Lower leg skin (tissue), 4 donors: Measurements from ENCODE around the gene SCMH1. TPM values are rescaled to one million over a fixed set of nuclear protein-coding genes. Genes with fewer than 3 reads are reported as not detected.
"Not testable (repeated sequence)": the region's sequence is repeated elsewhere in the genome, so short reads cannot be mapped to it uniquely, and the experiment has no call there.

Experiments used
- DNase-seq, 2 donors: peaks; one replicate each; pipeline ENCODE4 v3.0.0-alpha.2; 2019; ENCODE audit warnings: low spot score in 2 of 2
- H3K4me3 ChIP-seq: fragments of 200-600 bp; sonication (generic); 2 replicates; pipeline ENCODE4 v1.5.1; 2017; ENCODE audit warnings: mild to moderate bottlenecking, low read depth; ENCODE audit not compliant: poor library complexity, severe bottlenecking
- POLR2A ChIP-seq, 2 donors: fragments of 450-650 bp; IDR thresholded peaks; one replicate each; pipeline ENCODE4 v1.6.1; 2016 to 2017; ENCODE audit warnings: antibody characterized with exemption in 2 of 2, mild to moderate bottlenecking in 1 of 2, moderate library complexity in 1 of 2
- WGBS, 2 donors: methylation state at CpG; one replicate each; pipeline ENCODE4 v1.1.5; 2018; 5-methylcytosine and 5-hydroxymethylcytosine counted together
- intact Hi-C: fragments of 100-400 bp; cut with DNase I; formaldehyde crosslinking; loops from one replicate; pipeline ENCODE4 v1.15.0; 2023; ENCODE audit warnings: low total_unique reads
- total RNA-seq, 4 donors: library from RNA; depleted of rRNA; stranded (reverse); fragments of >200 nt; gene quantifications; one replicate each; pipeline ENCODE4 v1.1.0, GENCODE V29; 2016
- TF ChIP-seq, protein P1 (sequence below), 3 donors: fragments of 450-650 bp; IDR thresholded peaks; one replicate each; pipeline ENCODE4 v1.5.1; 2016; ENCODE audit warnings: antibody characterized with exemption in 3 of 3, mild to moderate bottlenecking in 3 of 3, moderate library complexity in 2 of 3

SCMH1 gene
- total RNA-seq, 4 donors from 2014 or later, result 8.9 to 30.9 (median 21.8) TPM

DNA sequence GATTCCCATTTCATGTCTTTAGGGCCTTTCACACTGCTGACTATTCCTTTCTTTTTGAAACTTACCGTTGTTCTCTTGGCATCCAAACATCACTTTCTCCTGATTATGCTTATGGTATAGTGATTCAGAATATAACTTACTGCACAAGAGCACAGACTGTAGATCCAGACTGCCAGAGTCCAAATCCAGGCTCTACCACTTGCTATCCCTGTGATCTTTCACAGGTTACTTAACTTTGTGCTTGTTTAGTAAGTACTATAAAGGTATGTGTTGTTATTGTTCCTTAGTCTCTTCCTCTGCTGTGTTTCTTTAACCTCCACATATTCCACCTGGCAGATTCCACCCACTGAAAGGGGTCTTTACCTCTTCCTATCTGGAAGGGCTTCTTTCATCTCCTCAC is 8.4 kb downstream of the SCMH1 start:
- TF ChIP-seq, protein P1, sequence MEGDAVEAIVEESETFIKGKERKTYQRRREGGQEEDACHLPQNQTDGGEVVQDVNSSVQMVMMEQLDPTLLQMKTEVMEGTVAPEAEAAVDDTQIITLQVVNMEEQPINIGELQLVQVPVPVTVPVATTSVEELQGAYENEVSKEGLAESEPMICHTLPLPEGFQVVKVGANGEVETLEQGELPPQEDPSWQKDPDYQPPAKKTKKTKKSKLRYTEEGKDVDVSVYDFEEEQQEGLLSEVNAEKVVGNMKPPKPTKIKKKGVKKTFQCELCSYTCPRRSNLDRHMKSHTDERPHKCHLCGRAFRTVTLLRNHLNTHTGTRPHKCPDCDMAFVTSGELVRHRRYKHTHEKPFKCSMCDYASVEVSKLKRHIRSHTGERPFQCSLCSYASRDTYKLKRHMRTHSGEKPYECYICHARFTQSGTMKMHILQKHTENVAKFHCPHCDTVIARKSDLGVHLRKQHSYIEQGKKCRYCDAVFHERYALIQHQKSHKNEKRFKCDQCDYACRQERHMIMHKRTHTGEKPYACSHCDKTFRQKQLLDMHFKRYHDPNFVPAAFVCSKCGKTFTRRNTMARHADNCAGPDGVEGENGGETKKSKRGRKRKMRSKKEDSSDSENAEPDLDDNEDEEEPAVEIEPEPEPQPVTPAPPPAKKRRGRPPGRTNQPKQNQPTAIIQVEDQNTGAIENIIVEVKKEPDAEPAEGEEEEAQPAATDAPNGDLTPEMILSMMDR (IDR thresholded peaks at IDR 0.05), result no peak
- TF ChIP-seq POLR2A (IDR thresholded peaks at IDR 0.05), result no peak
- intact Hi-C loops, result no loop called here
- no peak overlapping the region for H3K4me3 ChIP-seq
- DNase-seq, result no peak
- 57 to 71% methylated on average over 1 of the region's 1 CpG for WGBS, 2 donors

DNA sequence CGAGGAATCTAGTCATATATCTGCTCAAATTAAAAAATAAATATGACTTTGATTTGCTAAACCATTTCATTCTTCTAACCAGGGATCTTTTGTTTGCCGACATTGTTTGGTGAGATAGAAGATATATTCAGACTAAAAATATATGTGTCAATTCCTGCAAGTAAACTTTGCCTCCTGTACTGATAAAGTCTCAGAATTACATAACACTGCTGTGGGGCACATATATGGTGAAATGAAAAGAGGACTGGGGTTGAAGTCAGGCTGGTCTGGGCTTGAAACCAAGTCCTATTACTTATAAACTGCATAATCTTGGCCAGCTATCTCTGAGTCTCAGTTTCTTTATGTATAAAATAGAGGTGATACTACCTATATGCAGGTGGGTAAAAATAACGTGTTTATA is 9.8 kb downstream of the SCMH1 start:
- WGBS, 2 donors, result 55 to 60% methylated on average over 3 of the region's 3 CpGs
- DNase-seq, result no peak
- intact Hi-C loops, result no loop called here
- H3K4me3 ChIP-seq, result no peak overlapping the region
- TF ChIP-seq POLR2A (IDR thresholded peaks at IDR 0.05), result no peak
- TF ChIP-seq, protein P1 (IDR thresholded peaks at IDR 0.05), result no peak

DNA sequence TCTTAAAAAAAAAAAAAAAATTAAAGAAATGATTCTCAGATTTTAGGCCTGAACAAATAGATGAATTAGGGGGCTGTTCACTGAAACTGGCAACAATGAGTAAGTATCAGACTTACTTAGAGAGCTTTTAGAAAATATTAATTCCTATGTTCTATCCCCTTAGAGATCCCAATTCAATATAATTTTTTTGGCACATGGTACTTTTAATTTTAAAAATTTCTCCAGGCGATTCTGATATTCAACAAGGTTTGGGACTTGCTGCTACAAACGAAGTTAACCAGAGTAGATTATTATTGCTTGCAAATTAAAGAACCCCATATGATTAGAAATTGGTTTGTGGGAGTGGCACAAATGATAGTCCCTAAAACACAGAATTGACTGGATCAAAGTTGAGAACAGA is 11.4 kb downstream of the SCMH1 start:
- no peak overlapping the region for H3K4me3 ChIP-seq
- TF ChIP-seq, protein P1 (IDR thresholded peaks at IDR 0.05), result no peak
- no peak for TF ChIP-seq POLR2A (IDR thresholded peaks at IDR 0.05)
- WGBS, 2 donors, result 74 to 84% methylated on average over 2 of the region's 2 CpGs
- intact Hi-C loops, result no loop called here
- DNase-seq, result no peak

DNA sequence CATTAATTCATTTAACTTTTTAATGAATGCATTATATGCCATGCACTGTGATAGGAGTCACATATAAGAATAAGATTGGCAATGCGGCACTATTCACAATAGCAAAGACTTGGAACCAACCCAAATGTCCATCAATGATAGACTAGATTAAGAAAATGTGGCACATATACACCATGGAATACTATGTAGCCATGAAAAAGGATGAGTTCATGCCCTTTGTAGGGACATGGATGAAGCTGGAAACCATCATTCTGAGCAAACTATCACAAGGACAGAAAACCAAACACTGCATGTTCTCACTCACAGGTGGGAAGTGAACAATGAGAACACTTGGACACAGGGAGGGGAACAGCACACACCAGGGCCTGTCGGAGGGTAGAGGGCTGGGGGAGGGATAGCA is 12.9 kb downstream of the SCMH1 start:
- H3K4me3 ChIP-seq, intact Hi-C loops, DNase-seq: not testable (repeated sequence)
- 99 to 100% methylated on average over 2 of the region's 2 CpGs for WGBS, 2 donors

DNA sequence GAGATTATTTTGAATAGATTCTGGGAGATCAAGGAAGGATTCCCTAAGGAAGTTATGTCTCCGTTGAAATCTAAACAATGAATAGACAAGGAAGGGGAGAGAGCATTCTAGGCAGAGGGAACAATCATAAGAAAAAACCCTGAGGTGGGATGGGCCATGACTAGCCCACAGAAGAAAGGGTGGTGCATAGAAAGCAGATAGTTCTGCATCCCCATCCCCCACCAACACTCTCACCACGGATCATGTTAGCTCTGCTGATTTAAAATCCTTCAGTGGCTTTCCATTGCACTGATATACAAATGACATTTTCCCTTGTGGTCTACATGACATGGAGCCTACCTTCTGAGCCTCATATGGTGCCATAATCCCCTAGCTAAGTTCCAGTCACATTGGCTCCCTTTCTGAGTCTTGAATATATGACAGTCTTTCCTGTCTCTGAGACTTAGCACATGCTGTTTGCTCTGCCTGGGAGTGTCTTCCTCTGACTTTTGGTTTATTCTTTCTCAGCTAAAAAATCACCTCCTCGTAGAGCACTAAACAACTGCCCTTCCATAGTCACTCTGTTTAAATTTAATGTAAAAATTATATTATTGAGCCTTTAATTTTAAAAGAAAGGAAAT is 15.2 kb downstream of the SCMH1 start:
- no peak for TF ChIP-seq POLR2A (IDR thresholded peaks at IDR 0.05)
- TF ChIP-seq, protein P1 (IDR thresholded peaks at IDR 0.05), result no peak
- 56 to 71% methylated on average over 3 of the region's 3 CpGs for WGBS, 2 donors
- intact Hi-C loops, result no loop called here

DNA sequence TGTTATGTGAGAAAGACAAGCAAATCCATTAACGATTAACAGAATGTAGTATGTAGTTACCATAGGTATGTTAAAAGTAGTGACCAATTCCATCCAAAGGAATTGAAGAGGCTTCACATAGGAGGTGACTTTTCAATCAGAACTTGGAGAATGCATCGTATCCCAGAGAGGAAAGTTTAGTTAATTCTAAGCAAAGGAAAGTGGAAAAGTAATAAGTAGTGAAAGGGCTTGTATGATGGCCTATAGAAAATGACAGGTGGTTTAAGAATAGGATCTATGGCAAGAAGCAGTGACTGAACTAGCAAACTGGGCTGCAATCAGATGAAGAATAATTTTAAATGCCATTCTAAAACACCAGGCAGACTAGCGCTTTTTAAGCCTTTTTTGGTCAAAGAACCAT is 16.6 kb downstream of the SCMH1 start:
- intact Hi-C loops, result no loop called here
- no peak for TF ChIP-seq POLR2A (IDR thresholded peaks at IDR 0.05)
- TF ChIP-seq, protein P1 (IDR thresholded peaks at IDR 0.05), result no peak
- DNase-seq, result no peak
- WGBS, 2 donors, result 91 to 94% methylated on average over 3 of the region's 3 CpGs
- no peak overlapping the region for H3K4me3 ChIP-seq

More for the DNA sequence above, 15.2 kb downstream of the SCMH1 start:
- no peak overlapping the region for H3K4me3 ChIP-seq
- DNase-seq, result no peak
